Measurements from ENCODE around the gene ATP5F1D. TPM values are rescaled to one million over a fixed set of nuclear protein-coding genes. Genes with fewer than 3 reads are reported as not detected.

The ATP5F1D gene
- total and polyA plus RNA-seq, 9 donors: 99.2 to 211 (median 165) TPM

- 18% methylated on average over 24 of the region's 33 CpGs for WGBS (ENCODE audit: insufficient coverage)
- Histone ChIP-seq H3K27me3 (ENCODE audit: control insufficient read depth, insufficient read depth, low read length) (no peaks in the 10 kb centered on the region), H3K27ac (ENCODE audit: low read length) (peak overlapping the region; percentile 90), H3K36me3 (ENCODE audit: control insufficient read depth, insufficient read depth, low read length) (peaks cover 32% of the 10 kb centered on the region), H3K4me3 (ENCODE audit: low read length) (peak overlapping the region; percentile 37), H3K9me3 (replicated peaks; ENCODE audit: control insufficient read depth, low read depth, low read length) (no peaks in the 10 kb centered on the region), H3K4me1 (ENCODE audit: control insufficient read depth, insufficient read depth, low read length) (peaks cover 76% of the 10 kb centered on the region)
- DNase-seq: no peak
Observed at GRCh38 chr19:1259876-1260748, 18.6 kb downstream of the ATP5F1D start.

- peak overlapping the region; percentile 90 for H3K27ac ChIP-seq (ENCODE audit: low read length)
Observed at GRCh38 chr19:1260749-1261537, 19.4 kb downstream of the ATP5F1D start.

GRCh38 chr19:1261538-1261797, 19.9 kb downstream of the ATP5F1D start:
- DNase-seq: no peak
- Histone ChIP-seq H3K4me1 (ENCODE audit: control insufficient read depth, insufficient read depth, low read length) (peaks cover 80% of the 10 kb centered on the region), H3K9me3 (replicated peaks; ENCODE audit: control insufficient read depth, low read depth, low read length) (no peaks in the 10 kb centered on the region), H3K36me3 (ENCODE audit: control insufficient read depth, insufficient read depth, low read length) (peaks cover 21% of the 10 kb centered on the region), H3K27me3 (ENCODE audit: control insufficient read depth, insufficient read depth, low read length) (no peaks in the 10 kb centered on the region), H3K27ac (ENCODE audit: low read length) (peak overlapping the region; percentile 88), H3K4me3 (ENCODE audit: low read length) (peak overlapping the region; percentile 72)
- WGBS (ENCODE audit: insufficient coverage): 15% methylated on average over 14 of the region's 14 CpGs

More at GRCh38 chr19:1260749-1261537, 19.4 kb downstream of the ATP5F1D start:
- WGBS (ENCODE audit: insufficient coverage): under 1% methylated on average over 73 of the region's 83 CpGs
- peak overlapping the region; percentile 72 for H3K4me3 ChIP-seq (ENCODE audit: low read length)
- peak; percentile 98 for DNase-seq
- H3K27me3 ChIP-seq (ENCODE audit: control insufficient read depth, insufficient read depth, low read length): no peaks in the 10 kb centered on the region
- H3K4me1 ChIP-seq (ENCODE audit: control insufficient read depth, insufficient read depth, low read length): peaks cover 77% of the 10 kb centered on the region
- H3K9me3 ChIP-seq (replicated peaks; ENCODE audit: control insufficient read depth, low read depth, low read length): no peaks in the 10 kb centered on the region
- H3K36me3 ChIP-seq (ENCODE audit: control insufficient read depth, insufficient read depth, low read length): peaks cover 23% of the 10 kb centered on the region

- H3K4me1 ChIP-seq (ENCODE audit: control insufficient read depth, insufficient read depth, low read length): peaks cover 79% of the 10 kb centered on the region
- 39% methylated on average over 24 of the region's 28 CpGs for WGBS (ENCODE audit: insufficient coverage)
- H3K27ac ChIP-seq (ENCODE audit: low read length): peak overlapping the region; percentile 88
- no peaks in the 10 kb centered on the region for H3K9me3 ChIP-seq (replicated peaks; ENCODE audit: control insufficient read depth, low read depth, low read length)
- peaks cover 16% of the 10 kb centered on the region for H3K36me3 ChIP-seq (ENCODE audit: control insufficient read depth, insufficient read depth, low read length)
- H3K4me3 ChIP-seq (ENCODE audit: low read length): peak overlapping the region; percentile 72
- no peaks in the 10 kb centered on the region for H3K27me3 ChIP-seq (ENCODE audit: control insufficient read depth, insufficient read depth, low read length)
- DNase-seq: peak; percentile 63
Observed at GRCh38 chr19:1261798-1262622, 20.5 kb downstream of the ATP5F1D start.

- peaks cover 10% of the 10 kb centered on the region for H3K36me3 ChIP-seq (ENCODE audit: control insufficient read depth, insufficient read depth, low read length)
- H3K9me3 ChIP-seq (replicated peaks; ENCODE audit: control insufficient read depth, low read depth, low read length): no peaks in the 10 kb centered on the region
- peaks cover 82% of the 10 kb centered on the region for H3K4me1 ChIP-seq (ENCODE audit: control insufficient read depth, insufficient read depth, low read length)
- peak overlapping the region; percentile 88 for H3K27ac ChIP-seq (ENCODE audit: low read length)
- 64% methylated on average over 13 of the region's 21 CpGs for WGBS (ENCODE audit: insufficient coverage)
- DNase-seq: peak; percentile 50
- no peak overlapping the region for H3K4me3 ChIP-seq (ENCODE audit: low read length)
- peaks cover 3% of the 10 kb centered on the region for H3K27me3 ChIP-seq (ENCODE audit: control insufficient read depth, insufficient read depth, low read length)
Observed at GRCh38 chr19:1262623-1263123, 21.1 kb downstream of the ATP5F1D start.

GRCh38 chr19:1263188-1263587, 21.6 kb downstream of the ATP5F1D start:
- H3K4me1 ChIP-seq (ENCODE audit: control insufficient read depth, insufficient read depth, low read length): peaks cover 83% of the 10 kb centered on the region
- no peak for DNase-seq
- H3K9me3 ChIP-seq (replicated peaks; ENCODE audit: control insufficient read depth, low read depth, low read length): no peaks in the 10 kb centered on the region
- H3K36me3 ChIP-seq (ENCODE audit: control insufficient read depth, insufficient read depth, low read length): peaks cover 5% of the 10 kb centered on the region
- H3K27ac ChIP-seq (ENCODE audit: low read length): peak overlapping the region; percentile 88
- no peak overlapping the region for H3K4me3 ChIP-seq (ENCODE audit: low read length)
- peaks cover 5% of the 10 kb centered on the region for H3K27me3 ChIP-seq (ENCODE audit: control insufficient read depth, insufficient read depth, low read length)
- WGBS (ENCODE audit: insufficient coverage): no CpG with 5 or more reads among the region's 5 CpGs

GRCh38 chr19:1264801-1265614, 23.5 kb downstream of the ATP5F1D start:
- Histone ChIP-seq H3K4me3 (ENCODE audit: low read length) (no peak overlapping the region), H3K4me1 (ENCODE audit: control insufficient read depth, insufficient read depth, low read length) (peaks cover 78% of the 10 kb centered on the region), H3K27ac (ENCODE audit: low read length) (peak overlapping the region; percentile 78), H3K36me3 (ENCODE audit: control insufficient read depth, insufficient read depth, low read length) (peaks cover 1% of the 10 kb centered on the region), H3K27me3 (ENCODE audit: control insufficient read depth, insufficient read depth, low read length) (peaks cover 5% of the 10 kb centered on the region), H3K9me3 (replicated peaks; ENCODE audit: control insufficient read depth, low read depth, low read length) (no peaks in the 10 kb centered on the region)
- 60% methylated on average over 22 of the region's 26 CpGs for WGBS (ENCODE audit: insufficient coverage)
- DNase-seq: peak; percentile 87

GRCh38 chr19:1265615-1266128, 24.1 kb downstream of the ATP5F1D start:
- Histone ChIP-seq H3K9me3 (replicated peaks; ENCODE audit: control insufficient read depth, low read depth, low read length) (no peaks in the 10 kb centered on the region), H3K36me3 (ENCODE audit: control insufficient read depth, insufficient read depth, low read length) (peaks cover 8% of the 10 kb centered on the region), H3K27ac (ENCODE audit: low read length) (peak overlapping the region; percentile 78), H3K27me3 (ENCODE audit: control insufficient read depth, insufficient read depth, low read length) (peaks cover 5% of the 10 kb centered on the region), H3K4me1 (ENCODE audit: control insufficient read depth, insufficient read depth, low read length) (peaks cover 78% of the 10 kb centered on the region), H3K4me3 (ENCODE audit: low read length) (peak overlapping the region; percentile 38)
- 3% methylated on average over 16 of the region's 28 CpGs for WGBS (ENCODE audit: insufficient coverage)
- peak; percentile 70 for DNase-seq

Data from muscle of leg (tissue), 11 donors.